HG02870 (cell line): ENCODE data around the gene CFAP119.

Experiments used
- ATAC-seq: cut with Tn5 transposase; IDR thresholded peaks from one replicate; pipeline ENCODE4 v1.9.1; 2021; ENCODE audit warnings: mild to moderate bottlenecking, moderate library complexity; ENCODE audit not compliant: unreplicated experiment

CFAP119 gene

GRCh38 chr16:30782486-30783279 lies 20.8 kb upstream of the CFAP119 start:
- ATAC-seq, result no peak

GRCh38 chr16:30780549-30780948 lies 18.7 kb upstream of the CFAP119 start:
- ATAC-seq, result no peak

GRCh38 chr16:30780021-30780420 lies 18.2 kb upstream of the CFAP119 start:
- ATAC-seq, result no peak

- ATAC-seq, result no peak
Observed at GRCh38 chr16:30779596-30779995, 17.7 kb upstream of the CFAP119 start.

GRCh38 chr16:30778549-30779244 lies 16.8 kb upstream of the CFAP119 start:
- no peak for ATAC-seq

GRCh38 chr16:30777591-30778297 lies 15.9 kb upstream of the CFAP119 start:
- ATAC-seq, result no peak

- peak; percentile 64 for ATAC-seq
Observed at GRCh38 chr16:30775392-30776188, 13.7 kb upstream of the CFAP119 start.

- no peak for ATAC-seq
Observed at GRCh38 chr16:30775131-30775391, 13.2 kb upstream of the CFAP119 start.

- no peak for ATAC-seq
Observed at GRCh38 chr16:30774367-30775130, 12.7 kb upstream of the CFAP119 start.

GRCh38 chr16:30773826-30774225 lies 12.0 kb upstream of the CFAP119 start:
- ATAC-seq, result no peak

- no peak for ATAC-seq
Observed at GRCh38 chr16:30771726-30772125, 9.9 kb upstream of the CFAP119 start.

GRCh38 chr16:30769379-30770089 lies 7.7 kb upstream of the CFAP119 start:
- ATAC-seq, result no peak

GRCh38 chr16:30768583-30769181 lies 6.8 kb upstream of the CFAP119 start:
- ATAC-seq, result no peak

GRCh38 chr16:30767767-30768465 lies 6.1 kb upstream of the CFAP119 start:
- ATAC-seq, result no peak

- ATAC-seq, result no peak
Observed at GRCh38 chr16:30766933-30767284, 5.0 kb upstream of the CFAP119 start.

- no peak for ATAC-seq
Observed at GRCh38 chr16:30766206-30766932, 4.5 kb upstream of the CFAP119 start.

GRCh38 chr16:30764816-30765465 lies 3.1 kb upstream of the CFAP119 start:
- ATAC-seq, result no peak

- no peak for ATAC-seq
Observed at GRCh38 chr16:30764086-30764485, 2.2 kb upstream of the CFAP119 start.
